Measurements from ENCODE around the gene NAV2.

GRCh38 chr11:19958204-19958603 is 245.6 kb downstream of the NAV2 start:
- TF ChIP-seq, protein P1, sequence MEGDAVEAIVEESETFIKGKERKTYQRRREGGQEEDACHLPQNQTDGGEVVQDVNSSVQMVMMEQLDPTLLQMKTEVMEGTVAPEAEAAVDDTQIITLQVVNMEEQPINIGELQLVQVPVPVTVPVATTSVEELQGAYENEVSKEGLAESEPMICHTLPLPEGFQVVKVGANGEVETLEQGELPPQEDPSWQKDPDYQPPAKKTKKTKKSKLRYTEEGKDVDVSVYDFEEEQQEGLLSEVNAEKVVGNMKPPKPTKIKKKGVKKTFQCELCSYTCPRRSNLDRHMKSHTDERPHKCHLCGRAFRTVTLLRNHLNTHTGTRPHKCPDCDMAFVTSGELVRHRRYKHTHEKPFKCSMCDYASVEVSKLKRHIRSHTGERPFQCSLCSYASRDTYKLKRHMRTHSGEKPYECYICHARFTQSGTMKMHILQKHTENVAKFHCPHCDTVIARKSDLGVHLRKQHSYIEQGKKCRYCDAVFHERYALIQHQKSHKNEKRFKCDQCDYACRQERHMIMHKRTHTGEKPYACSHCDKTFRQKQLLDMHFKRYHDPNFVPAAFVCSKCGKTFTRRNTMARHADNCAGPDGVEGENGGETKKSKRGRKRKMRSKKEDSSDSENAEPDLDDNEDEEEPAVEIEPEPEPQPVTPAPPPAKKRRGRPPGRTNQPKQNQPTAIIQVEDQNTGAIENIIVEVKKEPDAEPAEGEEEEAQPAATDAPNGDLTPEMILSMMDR (IDR thresholded peaks at IDR 0.05), result no peak
- no peak for TF ChIP-seq POLR2A (IDR thresholded peaks at IDR 0.05)

Data from testis (tissue), 2 donors.